NCI-H1092 treated with DMSO at 0.1 percent for 48 hours (cell line): ENCODE data around the gene IMP4.
"Not testable (repeated sequence)": the region's sequence is repeated elsewhere in the genome, so short reads cannot be mapped to it uniquely, and the experiment has no call there.

Source experiments
- DNase-seq: peaks from one replicate; lab custom pipeline; 2025; lab: John Stamatoyannopoulos, UW

IMP4 gene

GRCh38 chr2:130342533-130343275 is at the start of gene IMP4:
TSS of gene IMP4 (plus strand) at chr2:130342897. CDS start at chr2:130342933, 36 bp downstream.
- peak; percentile 97 for DNase-seq

GRCh38 chr2:130300258-130300969 is 42.3 kb upstream of the IMP4 start:
- DNase-seq: no peak

GRCh38 chr2:130300970-130301348 is 41.7 kb upstream of the IMP4 start:
- DNase-seq: no peak

- DNase-seq: no peak
Observed at GRCh38 chr2:130302164-130302886, 40.4 kb upstream of the IMP4 start.

GRCh38 chr2:130303169-130303568 is 39.5 kb upstream of the IMP4 start:
- DNase-seq: no peak

GRCh38 chr2:130304726-130305125 is 38.0 kb upstream of the IMP4 start:
- DNase-seq: no peak

- DNase-seq: no peak
Observed at GRCh38 chr2:130307850-130308249, 34.8 kb upstream of the IMP4 start.

GRCh38 chr2:130310881-130311280 is 31.8 kb upstream of the IMP4 start:
- no peak for DNase-seq

- no peak for DNase-seq
Observed at GRCh38 chr2:130313812-130314334, 28.8 kb upstream of the IMP4 start.

GRCh38 chr2:130314377-130314776 is 28.3 kb upstream of the IMP4 start:
- DNase-seq: no peak

- DNase-seq: no peak
Observed at GRCh38 chr2:130316596-130316995, 26.1 kb upstream of the IMP4 start.

- no peak for DNase-seq
Observed at GRCh38 chr2:130318906-130319305, 23.8 kb upstream of the IMP4 start.

- DNase-seq: no peak
Observed at GRCh38 chr2:130319536-130319935, 23.2 kb upstream of the IMP4 start.

GRCh38 chr2:130327703-130328527 is 14.8 kb upstream of the IMP4 start:
- DNase-seq: no peak

- DNase-seq: no peak
Observed at GRCh38 chr2:130328710-130329109, 14.0 kb upstream of the IMP4 start.

GRCh38 chr2:130332271-130333073 is 10.2 kb upstream of the IMP4 start:
- peak; percentile 55 for DNase-seq

GRCh38 chr2:130333253-130333652 is 9.4 kb upstream of the IMP4 start:
- not testable (repeated sequence) for DNase-seq

- no peak for DNase-seq
Observed at GRCh38 chr2:130334026-130334425, 8.7 kb upstream of the IMP4 start.

- no peak for DNase-seq
Observed at GRCh38 chr2:130335226-130335625, 7.5 kb upstream of the IMP4 start.

GRCh38 chr2:130336150-130336876 is 6.4 kb upstream of the IMP4 start:
- DNase-seq: no peak
